GM12878 (cell line): Measurements from ENCODE around the gene TUBB3. TPM values are rescaled to one million over a fixed set of nuclear protein-coding genes. Genes with fewer than 3 reads are reported as not detected.

Experiments used
- ATAC-seq: fragments of 200-7000 bp; cut with Tn5 transposase; 3 replicates; pipeline ENCODE4 v1.9.1; 2020; ENCODE audit warnings: mild to moderate bottlenecking, moderate library complexity
- BruUV-seq: library from RNA; stranded (reverse); fragments of 400-500 nt; replicated peaks from 2 replicates; lab custom pipeline; 2021; lab: Mats Ljungman, UMichigan
- CTCF ChIA-PET: fragments of 300-600 bp; sonication (Branson Sonifier 250); formaldehyde crosslinking; extraction: SDS; loops from one replicate; lab custom pipeline; 2021; ENCODE audit warnings: inconsistent platforms; lab: Yijun Ruan, JAX
- POLR2A ChIA-PET: fragments of 350-600 bp; formaldehyde crosslinking; extraction: SDS; loops from one replicate; lab custom pipeline; 2021; ENCODE audit warnings: inconsistent platforms; lab: Charles Lee
- RAD21 ChIA-PET: fragments of 300-600 bp; sonication (Branson Sonifier 250); formaldehyde crosslinking; loops from one replicate; lab custom pipeline; 2023; ENCODE audit warnings: antibody characterized with exemption; ENCODE audit not compliant: unreplicated experiment; lab: Charles Lee
- SMC1A ChIA-PET: fragments of 300-600 bp; sonication (Branson Sonifier 250); formaldehyde crosslinking; loops from one replicate; lab custom pipeline; 2023; ENCODE audit not compliant: unreplicated experiment, uncharacterized antibody; lab: Charles Lee
- DNase-seq: peaks from one replicate; pipeline ENCODE4 v3.0.0-alpha.2; 2011; ENCODE audit warnings: low read depth, low spot score
- FAIRE-seq: peaks from 3 replicates; lab custom pipeline; 2011; peaks lifted over from hg19 to GRCh38; lab: Jason Lieb, UNC
- H2AFZ ChIP-seq: 2 replicates; pipeline ENCODE4 v1.6.0; 2011; ENCODE audit warnings: low read depth, low read length, control low read depth; ENCODE audit not compliant: control insufficient read depth
- H3K27ac ChIP-seq: 2 replicates; pipeline ENCODE4 v1.5.1; 2011; ENCODE audit warnings: control low read depth; ENCODE audit not compliant: control insufficient read depth, insufficient read depth
- H3K27me3 ChIP-seq, 2 experiments: replicated peaks in 1 of 2; 2 replicates each; pipeline versions ENCODE4 v1.6.0 to v1.6.1; 2011; ENCODE audit warnings: low read length in 1 of 2; ENCODE audit not compliant: control insufficient read depth in 2 of 2, insufficient read depth in 2 of 2
- H3K36me3 ChIP-seq, 2 experiments: 2 replicates each; pipeline ENCODE4 v1.5.1; 2011; ENCODE audit warnings: low read length in 1 of 2; ENCODE audit not compliant: control insufficient read depth in 2 of 2, insufficient read depth in 2 of 2
- H3K4me1 ChIP-seq: 2 replicates; pipeline ENCODE4 v1.6.1; 2011; ENCODE audit warnings: mild to moderate bottlenecking, low read length, moderate library complexity, mixed read lengths; ENCODE audit not compliant: control insufficient read depth, insufficient read depth
- H3K4me2 ChIP-seq: 2 replicates; pipeline ENCODE4 v1.6.0; 2011; ENCODE audit warnings: control low read depth; ENCODE audit not compliant: control insufficient read depth, insufficient read depth
- H3K4me3 ChIP-seq: fragments of 200-600 bp; sonication (generic); 2 replicates; pipeline ENCODE4 v1.5.1; 2016
- H3K79me2 ChIP-seq: 2 replicates; pipeline ENCODE4 v1.6.0; 2011; ENCODE audit warnings: low read length; ENCODE audit not compliant: control insufficient read depth, insufficient read depth
- H3K9ac ChIP-seq: 2 replicates; pipeline ENCODE4 v1.8.0; 2011; ENCODE audit warnings: low read length, control low read depth, mixed read lengths; ENCODE audit not compliant: control insufficient read depth, insufficient read depth
- H3K9me3 ChIP-seq: replicated peaks from 3 replicates; pipeline ENCODE4 v1.5.1; 2011; ENCODE audit warnings: mild to moderate bottlenecking, low read length; ENCODE audit not compliant: control insufficient read depth, insufficient read depth
- H4K20me1 ChIP-seq: 2 replicates; pipeline ENCODE4 v1.6.0; 2011; ENCODE audit not compliant: control insufficient read depth, insufficient read depth
- BMI1 ChIP-seq: fragments of 450-650 bp; IDR thresholded peaks from 2 replicates; pipeline ENCODE4 v1.6.1; 2016; ENCODE audit warnings: mild to moderate bottlenecking, moderate library complexity, borderline replicate concordance
- CBFB ChIP-seq: IDR thresholded peaks from 2 replicates; pipeline ENCODE4 v1.6.1; 2016; ENCODE audit warnings: antibody characterized with exemption, low read depth
- CHD1 ChIP-seq: IDR thresholded peaks from 2 replicates; pipeline ENCODE4 v1.6.1; 2012; ENCODE audit warnings: low read depth, low read length, improper control_type of control experiment
- CHD4 ChIP-seq: fragments of 200-600 bp; sonication (generic); IDR thresholded peaks from 2 replicates; pipeline ENCODE4 v1.6.1; 2016; ENCODE audit warnings: mild to moderate bottlenecking
- DPF2 ChIP-seq: fragments of 450-650 bp; IDR thresholded peaks from 2 replicates; pipeline ENCODE4 v1.6.1; 2017; ENCODE audit warnings: mild to moderate bottlenecking
- ESRRA ChIP-seq: IDR thresholded peaks from 2 replicates; pipeline ENCODE4 v1.6.1; 2012; ENCODE audit warnings: mild to moderate bottlenecking, low read length, improper control_type of control experiment
- FOS ChIP-seq: IDR thresholded peaks from 3 replicates; pipeline ENCODE4 v1.6.1; 2011; ENCODE audit warnings: borderline replicate concordance; ENCODE audit not compliant: insufficient read length; ENCODE audit errors: extremely low read depth
- FOXM1 ChIP-seq: IDR thresholded peaks from 2 replicates; pipeline ENCODE4 v1.6.1; 2012; ENCODE audit warnings: low read depth, mild to moderate bottlenecking, inconsistent platforms, low read length, moderate library complexity
- HCFC1 ChIP-seq: fragments of 150-350 bp; IDR thresholded peaks from 2 replicates; pipeline ENCODE4 v1.6.1; 2014; ENCODE audit warnings: low read length
- HDAC6 ChIP-seq: fragments of 200-600 bp; sonication (generic); IDR thresholded peaks from one replicate; pipeline ENCODE4 v1.8.0; 2017; ENCODE audit warnings: antibody characterized with exemption; ENCODE audit not compliant: unreplicated experiment
- HDGF ChIP-seq: fragments of 450-650 bp; IDR thresholded peaks from 2 replicates; pipeline ENCODE4 v1.6.1; 2016; ENCODE audit warnings: antibody characterized with exemption
- JUNB ChIP-seq: IDR thresholded peaks from 2 replicates; pipeline ENCODE4 v1.6.1; 2016; ENCODE audit warnings: antibody characterized with exemption, mild to moderate bottlenecking
- LARP7 ChIP-seq: fragments of 450-650 bp; IDR thresholded peaks from 2 replicates; pipeline ENCODE4 v1.6.1; 2017; ENCODE audit warnings: mild to moderate bottlenecking
- NFYA ChIP-seq: IDR thresholded peaks from 2 replicates; pipeline ENCODE4 v1.6.1; 2011; ENCODE audit warnings: low read depth, mild to moderate bottlenecking, low read length, improper control_type of control experiment, borderline replicate concordance
- POLR2A ChIP-seq: IDR thresholded peaks from 2 replicates; pipeline ENCODE4 v1.6.1; 2011; ENCODE audit warnings: low read depth, mild to moderate bottlenecking, low read length
- TCF12 ChIP-seq: IDR thresholded peaks from 2 replicates; pipeline ENCODE4 v1.6.1; 2011; ENCODE audit warnings: low read depth, mild to moderate bottlenecking, low read length
- ZNF622 ChIP-seq: fragments of 450-650 bp; IDR thresholded peaks from 2 replicates; pipeline ENCODE4 v1.6.1; 2017; ENCODE audit warnings: mild to moderate bottlenecking, inconsistent platforms
- WGBS: methylation state at CpG from one replicate; pipeline ENCODE4 v1.1.6; 2016; ENCODE audit warnings: low lambda C conversion rate; ENCODE audit not compliant: insufficient replicate concordance, insufficient coverage; ENCODE audit errors: missing lambda C conversion rate; 5-methylcytosine and 5-hydroxymethylcytosine counted together
- in situ Hi-C: fragments of 300-500 bp; cut with MboI; formaldehyde crosslinking; loops from 9 replicates; pipeline ENCODE4 v1.14.3; 2018; ENCODE audit warnings: mixed read lengths
- intact Hi-C: fragments of 100-400 bp; cut with micrococcal nuclease; formaldehyde crosslinking; loops from one replicate; pipeline ENCODE4 v1.14.2; 2022; ENCODE audit not compliant: unreplicated experiment
- polyA plus RNA-seq, 11 experiments: library from polyadenylated mRNA; depleted of rRNA in 4 of 11; unstranded in 6 of 11; stranded (reverse) in 5 of 11; fragments of >200 nt; fragmentation: Nextera tagmentation in 4 of 11; fragmentation: Illumina TruSeq in 1 of 11; extraction: Ambion mirVana in 4 of 11; extraction: Trizol in 1 of 11; gene quantifications; 1 replicate in 1 of 11; 2 replicates in 10 of 11; pipeline versions ENCODE4 v1.2.1 to v1.2.3, GENCODE V29; 2011 to 2016; ENCODE audit warnings: inconsistent platforms in 2 of 11, missing spikeins in 2 of 11, low read depth in 1 of 11
- total RNA-seq, 4 experiments: library from RNA; depleted of rRNA in 3 of 4; stranded (reverse); fragments of >200 nt in 3 of 4; fragmentation: Illumina TruSeq in 1 of 4; extraction: Trizol in 1 of 4; gene quantifications; 2 replicates each; pipeline versions ENCODE4 v1.2.1 to v1.2.3, GENCODE V29; 2013 to 2021

TUBB3 gene
- total and polyA plus RNA-seq, 10 of the 15 experiments (the other 5 are each of a cell fraction or from before 2014, with no cell fraction given): 0.09 to 2.5 (median 0.58) TPM; not detected in 1

DNA sequence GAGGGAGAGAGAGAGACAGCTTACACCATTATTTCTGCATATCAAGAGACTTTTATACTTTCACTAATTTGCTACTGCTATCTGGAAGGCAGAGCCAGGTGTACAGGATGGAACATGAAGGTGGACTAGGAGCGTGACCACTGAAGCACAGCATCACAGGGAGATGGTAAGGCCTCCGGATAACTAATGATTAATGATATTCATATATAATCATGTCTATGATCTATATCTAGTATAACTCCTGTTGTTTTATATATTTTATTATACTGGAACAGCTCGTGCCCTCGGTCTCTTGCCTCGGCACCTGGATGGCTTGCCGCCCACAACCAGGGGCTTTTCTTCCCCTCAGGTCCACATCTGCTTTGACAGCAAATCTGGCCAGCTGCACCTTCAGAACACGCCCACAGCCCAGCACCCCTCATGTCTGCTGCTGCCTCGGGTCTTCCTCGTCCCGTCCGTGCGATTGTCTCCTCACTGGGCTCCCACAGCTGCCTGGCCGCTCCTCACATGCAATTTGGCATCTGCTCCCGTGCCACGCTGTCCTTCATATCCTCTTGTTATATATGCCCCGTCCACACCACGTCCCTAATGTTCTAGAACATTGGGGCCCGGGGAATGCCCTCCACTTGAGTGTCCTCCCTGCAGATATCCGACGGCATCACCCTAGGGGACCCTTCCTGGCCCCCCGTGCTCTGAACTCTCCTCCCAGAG is 15.2 kb downstream of the TUBB3 start:
- ATAC-seq (no peak), DNase-seq (no peak), FAIRE-seq (no peak)
- Histone ChIP-seq H2AFZ (no peak overlapping the region), H3K4me3 (no peak overlapping the region), H3K4me1 (no peaks in the 10 kb centered on the region), H3K79me2 (no peaks in the 10 kb centered on the region), H3K27me3 (no peaks in the 10 kb centered on the region), H3K4me2 (no peak overlapping the region), H4K20me1 (no peaks in the 10 kb centered on the region), H3K27ac (no peak overlapping the region), H3K9ac (no peak overlapping the region), H3K9me3 (no peaks in the 10 kb centered on the region), H3K36me3 (no peaks in the 10 kb centered on the region)
- no TSS peak for BruUV-seq
- intact Hi-C loops (no loop called here), in situ Hi-C loops (no loop called here)
- CTCF ChIA-PET: no interaction called here
- WGBS: 35% methylated on average over 21 of the region's 21 CpGs
- SMC1A ChIA-PET: no interaction called here
- TF ChIP-seq BMI1 (no peak), HCFC1 (no peak), HDAC6 (no peak), FOS (no peak), DPF2 (no peak), HDGF (no peak), CBFB (no peak), CHD1 (no peak), JUNB (no peak), POLR2A (no peak), LARP7 (no peak), CHD4 (no peak), TCF12 (no peak), NFYA (no peak), ZNF622 (no peak), FOXM1 (no peak), ESRRA (no peak)
- POLR2A ChIA-PET: no interaction called here
- RAD21 ChIA-PET: no interaction called here
